ENCODE measurements around the gene NIT1. TPM values are rescaled to one million over a fixed set of nuclear protein-coding genes. Genes with fewer than 3 reads are reported as not detected.

The NIT1 gene
- total and polyA plus RNA-seq, 2 of the 13 experiments (the other 11 are each of a cell fraction or from before 2014, with no cell fraction given) = 22.7 to 31.0 TPM

DNA sequence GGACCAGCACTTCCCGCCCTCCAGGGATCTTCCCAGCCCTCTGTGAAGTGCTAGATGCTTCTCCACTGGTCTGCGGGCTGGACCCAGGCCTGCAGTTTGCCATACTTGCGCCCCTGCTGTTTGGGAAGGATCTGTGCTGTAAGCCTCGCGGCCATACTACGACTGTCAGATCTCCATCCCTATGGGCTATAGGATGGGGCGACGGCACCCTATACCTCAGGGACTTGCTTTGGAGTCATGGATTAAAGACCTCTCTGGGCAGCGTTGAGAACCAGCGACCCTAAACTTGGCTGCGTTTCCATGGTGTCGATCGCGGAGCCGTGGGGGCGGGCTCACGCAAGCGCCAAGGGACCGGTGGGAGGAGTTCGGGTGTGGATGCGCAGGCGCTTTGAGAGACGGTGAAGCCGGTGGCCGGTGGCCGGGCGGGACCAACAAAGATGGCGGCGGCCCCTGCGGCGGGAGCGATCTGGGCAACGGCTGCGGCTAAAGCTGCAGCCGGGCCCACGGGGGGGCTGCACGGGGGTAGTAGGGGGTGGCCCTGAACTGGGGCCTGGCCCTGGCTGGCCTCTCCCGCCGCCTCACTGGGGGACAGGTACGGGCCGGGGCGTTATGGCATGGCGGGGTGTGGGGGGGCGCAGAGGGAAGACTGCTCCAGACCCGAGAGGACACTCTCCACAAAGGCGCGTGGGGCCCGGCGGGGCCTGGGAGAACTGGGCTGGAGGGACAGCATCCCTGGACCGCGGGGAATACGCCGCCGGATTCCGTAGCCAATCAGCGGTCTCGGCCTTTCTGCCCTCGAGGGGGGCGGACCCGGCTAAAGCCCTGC is 41.4 kb downstream of the NIT1 start, which contains the start of gene USP21 (continued):
- no peak for TF ChIP-seq ZBTB2 (CRISPR knock-in tag; IDR thresholded peaks at IDR 0.05; ENCODE audit: low read depth)
- no peak for TF ChIP-seq FOXP4 (CRISPR knock-in tag; IDR thresholded peaks at IDR 0.05)
- TF ChIP-seq MED8 (CRISPR knock-in tag; IDR thresholded peaks at IDR 0.05; ENCODE audit: insufficient replicate concordance) = peak; percentile 77
- peak; percentile 37; the same call in 1 of the 2 replicates for TF ChIP-seq KMT2B (CRISPR knock-in tag; IDR thresholded peaks at IDR 0.05)
- TF ChIP-seq JUNB (CRISPR knock-in tag; IDR thresholded peaks at IDR 0.05; ENCODE audit: borderline replicate concordance) = no peak
- TF ChIP-seq ZNF572 (CRISPR knock-in tag; IDR thresholded peaks at IDR 0.05) = no peak
- TF ChIP-seq, protein P1, sequence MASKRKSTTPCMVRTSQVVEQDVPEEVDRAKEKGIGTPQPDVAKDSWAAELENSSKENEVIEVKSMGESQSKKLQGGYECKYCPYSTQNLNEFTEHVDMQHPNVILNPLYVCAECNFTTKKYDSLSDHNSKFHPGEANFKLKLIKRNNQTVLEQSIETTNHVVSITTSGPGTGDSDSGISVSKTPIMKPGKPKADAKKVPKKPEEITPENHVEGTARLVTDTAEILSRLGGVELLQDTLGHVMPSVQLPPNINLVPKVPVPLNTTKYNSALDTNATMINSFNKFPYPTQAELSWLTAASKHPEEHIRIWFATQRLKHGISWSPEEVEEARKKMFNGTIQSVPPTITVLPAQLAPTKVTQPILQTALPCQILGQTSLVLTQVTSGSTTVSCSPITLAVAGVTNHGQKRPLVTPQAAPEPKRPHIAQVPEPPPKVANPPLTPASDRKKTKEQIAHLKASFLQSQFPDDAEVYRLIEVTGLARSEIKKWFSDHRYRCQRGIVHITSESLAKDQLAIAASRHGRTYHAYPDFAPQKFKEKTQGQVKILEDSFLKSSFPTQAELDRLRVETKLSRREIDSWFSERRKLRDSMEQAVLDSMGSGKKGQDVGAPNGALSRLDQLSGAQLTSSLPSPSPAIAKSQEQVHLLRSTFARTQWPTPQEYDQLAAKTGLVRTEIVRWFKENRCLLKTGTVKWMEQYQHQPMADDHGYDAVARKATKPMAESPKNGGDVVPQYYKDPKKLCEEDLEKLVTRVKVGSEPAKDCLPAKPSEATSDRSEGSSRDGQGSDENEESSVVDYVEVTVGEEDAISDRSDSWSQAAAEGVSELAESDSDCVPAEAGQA (IDR thresholded peaks at IDR 0.05; ENCODE audit: low read depth) = peak; percentile 81
- TF ChIP-seq, protein P1 (CRISPR knock-in tag; IDR thresholded peaks at IDR 0.05; ENCODE audit: borderline replicate concordance) = no peak
- no peak for TF ChIP-seq REL (CRISPR knock-in tag; conservative IDR thresholded peaks at IDR 0.05)
- TF ChIP-seq CEBPG (CRISPR knock-in tag; IDR thresholded peaks at IDR 0.05) = no peak
- peak; percentile 59 for TF ChIP-seq HDAC1 (CRISPR knock-in tag; IDR thresholded peaks at IDR 0.05)
- TF ChIP-seq MXD3 (CRISPR knock-in tag; IDR thresholded peaks at IDR 0.05) = no peak
- TF ChIP-seq ZNF816 (CRISPR knock-in tag; IDR thresholded peaks at IDR 0.05; ENCODE audit: borderline replicate concordance) = no peak
- no peak for TF ChIP-seq SUZ12 (IDR thresholded peaks at IDR 0.05; ENCODE audit: low read depth, low read length)
- TF ChIP-seq ZNF33B (CRISPR knock-in tag; IDR thresholded peaks at IDR 0.05) = 0 out of 2 replicates have a peak, but pooled peaks have one; percentile 34
- peak; percentile 68 for TF ChIP-seq HCFC1 (IDR thresholded peaks at IDR 0.05; ENCODE audit: low read depth, low read length)
- peak; percentile 84 for TF ChIP-seq TAF15 (IDR thresholded peaks at IDR 0.05; ENCODE audit: low read depth, low read length, poor library complexity, severe bottlenecking)
- no peak for TF ChIP-seq SIX4 (CRISPR knock-in tag; IDR thresholded peaks at IDR 0.05)
- TF ChIP-seq KLF16 (CRISPR knock-in tag; IDR thresholded peaks at IDR 0.05) = peak in 1 of 2 experiments; percentile 58; a peak in 1 of 4 replicates
- TF ChIP-seq RBFOX2 (IDR thresholded peaks at IDR 0.05; ENCODE audit: low read depth, low read length) = peak; percentile 94
- TF ChIP-seq GATAD1 (CRISPR knock-in tag; IDR thresholded peaks at IDR 0.05) = peak; percentile 78
